ENCODE data around the gene METAP2. TPM values are rescaled to one million over a fixed set of nuclear protein-coding genes. Genes with fewer than 3 reads are reported as not detected.
"Not testable (repeated sequence)": the region's sequence is repeated elsewhere in the genome, so short reads cannot be mapped to it uniquely, and the experiment has no call there.

Gene METAP2
- total and polyA plus RNA-seq, 4 experiments from 2014 or later = 39.6 to 52.7 (median 47.9) TPM

- POLR2A ChIA-PET (ENCODE audit: partially characterized antibody) = no interaction called here
- Mint-ChIP-seq H3K4me1 (no peaks in the 10 kb centered on the region), H3K27ac (no peak overlapping the region), H3K4me3 (no peak overlapping the region), H3K9me3 (peaks cover 2 to 21% (median 19%) of the 10 kb centered on the region in 8 donors), H3K36me3 (no peaks in the 10 kb centered on the region), H3K27me3 (peaks cover 0 to 1% of the 10 kb centered on the region in 2 donors)
- Histone ChIP-seq H3K27ac (ENCODE audit: low read depth, low read length) (no peak overlapping the region), H3K4me1 (ENCODE audit: insufficient read depth, low read length) (no peaks in the 10 kb centered on the region), H3K36me3 (ENCODE audit: insufficient read depth, low read length) (no peaks in the 10 kb centered on the region), H3K4me3 (ENCODE audit: low read length in 2 of 2) (no peak overlapping the region), H3K27me3 (ENCODE audit: insufficient read depth, low read length) (no peaks in the 10 kb centered on the region), H3K9me3 (ENCODE audit: control insufficient read depth in 1 of 2, low read length in 2 of 2) (peaks cover 0 to 4% of the 10 kb centered on the region in 2 donors)
- CTCF ChIA-PET (ENCODE audit: partially characterized antibody) = no interaction called here
- DNase-seq = no peak
- intact Hi-C loops (cut with micrococcal nuclease) = no loop called here
Measured at GRCh38 chr12:95462081-95462480, 11.9 kb upstream of the METAP2 start.

DNA sequence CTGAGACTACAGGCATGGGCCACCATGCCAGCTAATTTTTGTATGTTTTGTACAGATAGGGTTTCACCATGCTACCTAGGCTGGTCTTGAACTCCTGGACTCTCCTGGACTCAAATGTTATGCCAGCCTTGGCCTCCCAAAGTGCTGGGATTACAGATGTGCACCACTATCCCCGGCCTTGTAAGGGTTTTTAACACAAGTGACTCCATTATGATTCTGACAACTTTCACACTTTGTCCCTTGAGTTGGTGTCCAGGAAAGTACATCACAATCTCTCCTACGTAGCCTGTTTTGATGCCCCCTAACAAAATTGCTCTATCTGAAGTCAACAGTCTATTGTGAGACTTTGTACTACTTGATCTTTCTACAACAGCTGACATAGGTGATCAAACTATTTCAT lies 11.4 kb upstream of the METAP2 start:
- Mint-ChIP-seq H3K36me3 (no peaks in the 10 kb centered on the region), H3K4me1 (no peaks in the 10 kb centered on the region), H3K27ac (no peak overlapping the region), H3K27me3 (peaks cover 0 to 1% of the 10 kb centered on the region in 2 donors), H3K9me3 (peaks cover 2 to 17% (median 15%) of the 10 kb centered on the region in 8 donors), H3K4me3 (no peak overlapping the region)
- H3K4me1 ChIP-seq (ENCODE audit: insufficient read depth, low read length) = no peaks in the 10 kb centered on the region
- H3K4me3 ChIP-seq (ENCODE audit: low read length in 2 of 2) = no peak overlapping the region
- no peak overlapping the region for H3K27ac ChIP-seq (ENCODE audit: low read depth, low read length)
- intact Hi-C loops (cut with micrococcal nuclease) = no loop called here
- ChIA-PET CTCF (ENCODE audit: partially characterized antibody) (no interaction called here), POLR2A (ENCODE audit: partially characterized antibody) (no interaction called here)
- no peaks in the 10 kb centered on the region for H3K36me3 ChIP-seq (ENCODE audit: insufficient read depth, low read length)
- peaks cover 0 to 3% of the 10 kb centered on the region in 2 donors for H3K9me3 ChIP-seq (ENCODE audit: control insufficient read depth in 1 of 2, low read length in 2 of 2)
- no peak for DNase-seq
- H3K27me3 ChIP-seq (ENCODE audit: insufficient read depth, low read length) = no peaks in the 10 kb centered on the region

DNA sequence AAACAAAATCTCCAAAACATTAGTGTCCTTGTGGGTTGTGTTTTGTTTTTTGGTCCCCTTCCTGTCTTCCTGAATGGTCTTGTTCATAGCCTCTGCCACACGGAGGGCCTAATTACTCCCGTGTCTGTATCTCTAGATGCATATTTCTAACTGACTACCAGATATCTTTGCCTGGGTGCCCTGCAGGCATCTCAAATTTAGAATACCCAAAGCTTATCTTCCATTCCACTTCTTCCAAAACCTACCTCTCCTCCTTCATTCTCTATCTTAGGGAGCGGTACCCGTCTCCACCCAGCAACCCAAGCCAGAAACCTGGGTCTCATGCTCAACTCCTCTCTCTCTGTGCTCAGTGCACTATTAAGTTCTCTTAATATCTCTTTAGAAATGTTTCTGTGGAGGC lies 10.9 kb upstream of the METAP2 start:
- POLR2A ChIA-PET (ENCODE audit: partially characterized antibody) = no interaction called here

GRCh38 chr12:95463776-95464175 lies 10.2 kb upstream of the METAP2 start:
- H3K4me3 ChIP-seq (ENCODE audit: low read length in 2 of 2); intact Hi-C loops (cut with micrococcal nuclease); H3K27me3 Mint-ChIP-seq; H3K27ac Mint-ChIP-seq; DNase-seq; H3K27me3 ChIP-seq (ENCODE audit: insufficient read depth, low read length); H3K4me1 ChIP-seq (ENCODE audit: insufficient read depth, low read length); CTCF ChIA-PET (ENCODE audit: partially characterized antibody); H3K36me3 Mint-ChIP-seq; H3K36me3 ChIP-seq (ENCODE audit: insufficient read depth, low read length); POLR2A ChIA-PET (ENCODE audit: partially characterized antibody); H3K4me3 Mint-ChIP-seq; H3K4me1 Mint-ChIP-seq; H3K9me3 Mint-ChIP-seq; H3K9me3 ChIP-seq (ENCODE audit: control insufficient read depth in 1 of 2, low read length in 2 of 2); H3K27ac ChIP-seq (ENCODE audit: low read depth, low read length): not testable (repeated sequence)

More for the DNA sequence above, 10.9 kb upstream of the METAP2 start:
- CTCF ChIA-PET (ENCODE audit: partially characterized antibody) = no interaction called here
- H3K36me3 ChIP-seq (ENCODE audit: insufficient read depth, low read length) = no peaks in the 10 kb centered on the region
- Mint-ChIP-seq H3K4me3 (peak overlapping the region in 1 of 8 donors; percentile 11), H3K4me1 (no peaks in the 10 kb centered on the region), H3K27ac (no peak overlapping the region), H3K27me3 (peaks cover 0 to 1% of the 10 kb centered on the region in 2 donors), H3K36me3 (no peaks in the 10 kb centered on the region), H3K9me3 (peaks cover under 1 to 12% (median 10%) of the 10 kb centered on the region in 8 donors)
- no peak overlapping the region for H3K27ac ChIP-seq (ENCODE audit: low read depth, low read length)
- H3K27me3 ChIP-seq (ENCODE audit: insufficient read depth, low read length) = no peaks in the 10 kb centered on the region
- no peak for DNase-seq
- no peaks in the 10 kb centered on the region for H3K9me3 ChIP-seq (ENCODE audit: control insufficient read depth in 1 of 2, low read length in 2 of 2)
- intact Hi-C loops (cut with micrococcal nuclease) = no loop called here
- no peak overlapping the region for H3K4me3 ChIP-seq (ENCODE audit: low read length in 2 of 2)
- H3K4me1 ChIP-seq (ENCODE audit: insufficient read depth, low read length) = no peaks in the 10 kb centered on the region

DNA sequence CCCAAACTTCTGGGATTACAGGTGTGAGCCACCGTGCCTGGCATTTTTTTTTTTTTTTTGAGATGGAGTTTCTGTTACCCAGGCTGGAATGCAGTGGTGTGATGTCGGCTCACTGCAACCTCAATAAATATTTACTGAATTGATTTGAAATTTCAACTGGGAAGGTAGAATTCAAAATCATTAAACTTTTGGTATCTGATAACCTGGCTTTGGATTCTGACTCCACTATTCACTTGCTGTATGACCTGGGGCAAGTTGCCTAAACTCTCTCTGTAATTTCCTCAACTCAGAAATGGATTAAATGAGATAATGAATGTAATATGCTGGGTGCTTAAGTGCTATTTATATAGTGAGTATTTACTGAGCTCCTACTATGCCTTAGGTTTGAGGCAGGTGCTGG lies 8.7 kb upstream of the METAP2 start:
- H3K27me3 Mint-ChIP-seq = no peaks in the 10 kb centered on the region
- CTCF ChIA-PET (ENCODE audit: partially characterized antibody) = no interaction called here
- Histone ChIP-seq H3K4me3 (ENCODE audit: low read length in 2 of 2) (no peak overlapping the region), H3K36me3 (ENCODE audit: insufficient read depth, low read length) (no peaks in the 10 kb centered on the region), H3K9me3 (ENCODE audit: control insufficient read depth in 1 of 2, low read length in 2 of 2) (no peaks in the 10 kb centered on the region), H3K27ac (ENCODE audit: low read depth, low read length) (no peak overlapping the region), H3K4me1 (ENCODE audit: insufficient read depth, low read length) (no peaks in the 10 kb centered on the region), H3K27me3 (ENCODE audit: insufficient read depth, low read length) (no peaks in the 10 kb centered on the region)
- intact Hi-C loops (cut with micrococcal nuclease) = no loop called here
- no peaks in the 10 kb centered on the region for H3K9me3 Mint-ChIP-seq
- no peak overlapping the region for H3K4me3 Mint-ChIP-seq
- H3K36me3 Mint-ChIP-seq = no peaks in the 10 kb centered on the region
- DNase-seq = no peak
- H3K27ac Mint-ChIP-seq = no peak overlapping the region
- POLR2A ChIA-PET (ENCODE audit: partially characterized antibody) = no interaction called here
- H3K4me1 Mint-ChIP-seq = no peaks in the 10 kb centered on the region

DNA sequence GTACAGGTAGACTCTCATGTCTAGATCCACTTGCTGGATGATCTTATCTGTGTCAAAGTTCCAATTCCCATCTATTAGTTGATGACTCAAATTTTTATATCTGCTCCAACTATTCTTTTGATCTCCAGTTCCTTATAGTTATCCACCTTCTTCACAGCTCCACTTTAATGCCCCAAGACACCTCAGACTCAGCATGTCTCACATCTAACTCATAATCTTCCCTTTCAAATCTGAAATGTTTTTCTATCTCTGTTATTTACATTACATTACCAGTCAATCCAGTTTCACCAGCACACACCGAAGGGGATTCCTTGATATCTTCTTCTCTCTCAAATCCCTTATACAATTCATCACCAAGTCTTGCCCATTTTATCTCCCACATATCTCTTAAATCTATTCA lies 3.7 kb upstream of the METAP2 start:
- no peak overlapping the region for H3K27ac Mint-ChIP-seq
- peaks cover 0 to 11% of the 10 kb centered on the region in 2 donors for H3K36me3 Mint-ChIP-seq
- no peaks in the 10 kb centered on the region for H3K9me3 ChIP-seq (ENCODE audit: control insufficient read depth in 1 of 2, low read length in 2 of 2)
- ChIA-PET CTCF (ENCODE audit: partially characterized antibody) (no interaction called here), POLR2A (ENCODE audit: partially characterized antibody) (no interaction called here)
- intact Hi-C loops (cut with micrococcal nuclease) = loop anchor here (5.0 kb wide), 3 partner anchors 77 to 1008 kb away; partner anchors contain the start of gene NDUFA12
- no peak overlapping the region for H3K4me3 ChIP-seq (ENCODE audit: low read length in 2 of 2)
- DNase-seq = no peak
- H3K4me1 ChIP-seq (ENCODE audit: insufficient read depth, low read length) = peaks cover 15% of the 10 kb centered on the region
- H3K27me3 Mint-ChIP-seq = no peaks in the 10 kb centered on the region
- H3K9me3 Mint-ChIP-seq = no peaks in the 10 kb centered on the region
- no peak overlapping the region for H3K4me3 Mint-ChIP-seq
- H3K27ac ChIP-seq (ENCODE audit: low read depth, low read length) = no peak overlapping the region
- H3K27me3 ChIP-seq (ENCODE audit: insufficient read depth, low read length) = no peaks in the 10 kb centered on the region
- peaks cover 14 to 30% (median 25%) of the 10 kb centered on the region in 4 donors for H3K4me1 Mint-ChIP-seq
- H3K36me3 ChIP-seq (ENCODE audit: insufficient read depth, low read length) = no peaks in the 10 kb centered on the region

- no peaks in the 10 kb centered on the region for H3K27me3 ChIP-seq (ENCODE audit: insufficient read depth, low read length)
- peak in 3 of 5 donors; percentile 42 to 55 (median 53) for DNase-seq
- CTCF ChIA-PET (ENCODE audit: partially characterized antibody) = interaction anchor here (1.1 to 2.5 kb wide), 4 partner anchors 17 to 400 kb away, joined by 3 to 15 read pairs (median 5); partner anchors contain the start of genes FGD6, NR2C1 and VEZT
- POLR2A ChIA-PET (ENCODE audit: partially characterized antibody) = interaction anchor here (0.7 to 3.6 kb wide), 22 partner anchors 9 to 1796 kb away, joined by 3 to 48 read pairs (median 6); partner anchors contain the start of genes AMDHD1, CCDC38, CRADD and FGD6
- intact Hi-C loops (cut with micrococcal nuclease) = loop anchor here (1.0 to 5.0 kb wide), 4 partner anchors 74 to 1011 kb away; partner anchors contain the start of genes LTA4H and NDUFA12
- peak overlapping the region; percentile 99 to 100 (median 100) for H3K4me3 Mint-ChIP-seq
- H3K27me3 Mint-ChIP-seq = no peaks in the 10 kb centered on the region
- H3K4me1 Mint-ChIP-seq = peaks cover 32 to 57% (median 48%) of the 10 kb centered on the region in 4 donors
- H3K36me3 ChIP-seq (ENCODE audit: insufficient read depth, low read length) = peaks cover 13% of the 10 kb centered on the region
- no peaks in the 10 kb centered on the region for H3K9me3 ChIP-seq (ENCODE audit: control insufficient read depth in 1 of 2, low read length in 2 of 2)
- H3K9me3 Mint-ChIP-seq = no peaks in the 10 kb centered on the region
- peak overlapping the region; percentile 90 to 100 (median 98) for H3K27ac Mint-ChIP-seq
- H3K4me3 ChIP-seq (ENCODE audit: low read length in 2 of 2) = peak overlapping the region; percentile 83 to 99
- peaks cover 43% of the 10 kb centered on the region for H3K4me1 ChIP-seq (ENCODE audit: insufficient read depth, low read length)
- H3K27ac ChIP-seq (ENCODE audit: low read depth, low read length) = peak overlapping the region; percentile 78
- peaks cover 22 to 31% of the 10 kb centered on the region in 2 donors for H3K36me3 Mint-ChIP-seq
Measured at GRCh38 chr12:95473231-95473883, 595 bp upstream of the METAP2 start.
